Endodermal cell (in vitro differentiated cells): ENCODE measurements around the gene GABRB2. TPM values are rescaled to one million over a fixed set of nuclear protein-coding genes. Genes with fewer than 3 reads are reported as not detected.

ENCODE experiments used
- DNase-seq: peaks from one replicate; pipeline ENCODE4 v3.0.0-alpha.2; 2017
- H3K27ac ChIP-seq: 2 replicates; pipeline ENCODE4 v1.5.1; 2013; ENCODE audit warnings: mild to moderate bottlenecking, low read depth, low read length, moderate library complexity
- H3K27me3 ChIP-seq: 2 replicates; pipeline ENCODE4 v1.6.1; 2013; ENCODE audit warnings: mild to moderate bottlenecking, low read length, moderate library complexity; ENCODE audit not compliant: insufficient read depth, control insufficient read depth, poor library complexity, severe bottlenecking
- H3K36me3 ChIP-seq: 2 replicates; pipeline ENCODE4 v1.7.0; 2013; ENCODE audit warnings: mild to moderate bottlenecking, low read length, moderate library complexity; ENCODE audit not compliant: control insufficient read depth, insufficient read depth
- H3K4me1 ChIP-seq: one replicate; pipeline ENCODE4 v1.7.0; 2013; ENCODE audit warnings: low read length; ENCODE audit not compliant: control insufficient read depth, insufficient read depth
- H3K4me3 ChIP-seq: 2 replicates; pipeline ENCODE4 v1.5.1; 2013; ENCODE audit warnings: mild to moderate bottlenecking, low read length, moderate library complexity
- H3K9ac ChIP-seq: 2 replicates; pipeline ENCODE4 v1.6.1; 2013; ENCODE audit warnings: mild to moderate bottlenecking, low read length, moderate library complexity; ENCODE audit not compliant: poor library complexity, severe bottlenecking; ENCODE audit errors: extremely low read depth
- H3K9me3 ChIP-seq: 2 replicates; pipeline ENCODE4 v1.6.1; 2013; ENCODE audit warnings: mild to moderate bottlenecking, low read length, moderate library complexity; ENCODE audit not compliant: control insufficient read depth
- H3K27ac Mint-ChIP-seq: 2 replicates; pipeline ENCODE4 v1.8.0; 2020; ENCODE audit warnings: mixed read lengths
- H3K27me3 Mint-ChIP-seq: 2 replicates; pipeline ENCODE4 v1.8.0; 2021; ENCODE audit warnings: mild to moderate bottlenecking, mixed read lengths; ENCODE audit not compliant: insufficient read depth
- H3K36me3 Mint-ChIP-seq: 2 replicates; pipeline ENCODE4 v1.8.0; 2020; ENCODE audit warnings: low read depth, mixed read lengths
- H3K4me1 Mint-ChIP-seq: 2 replicates; pipeline ENCODE4 v1.8.0; 2020; ENCODE audit warnings: mixed read lengths
- H3K4me3 Mint-ChIP-seq: 2 replicates; pipeline ENCODE4 v1.8.0; 2020; ENCODE audit warnings: mild to moderate bottlenecking, moderate library complexity, mixed read lengths
- H3K9me3 Mint-ChIP-seq: 2 replicates; pipeline ENCODE4 v1.8.0; 2020; ENCODE audit warnings: mild to moderate bottlenecking, mixed read lengths
- CTCF ChIP-seq: fragments of 200-600 bp; sonication (generic); conservative IDR thresholded peaks from 2 replicates; pipeline ENCODE4 v1.5.0; 2021; ENCODE audit warnings: antibody characterized with exemption, mild to moderate bottlenecking
- WGBS, 2 experiments: methylation state at CpG; one replicate each; pipeline versions ENCODE4 v1.1.5 to v1.1.7; 2013; ENCODE audit warnings: missing lambda C conversion rate in 2 of 2, mixed read lengths in 1 of 2; ENCODE audit not compliant: insufficient coverage in 1 of 2, insufficient read length in 1 of 2; 5-methylcytosine and 5-hydroxymethylcytosine counted together
- total RNA-seq, 2 donors: library from RNA; stranded (reverse); fragmentation: NEBNext Ultra II Directional in 1 of 2; extraction: Animal tissue kit (Norgen Biotek cat#: 25700) in 1 of 2; gene quantifications; 2 replicates in 1 of 2; 3 replicates in 1 of 2; pipeline ENCODE4 v1.2.1, GENCODE V29; 2021

Gene GABRB2
- total RNA-seq, 2 donors from 2014 or later: 0.77 to 2.5 TPM

GRCh38 chr5:161273410-161273809, 273.1 kb downstream of the GABRB2 start:
- no peak overlapping the region for H3K9ac ChIP-seq
- no peak overlapping the region for H3K4me3 ChIP-seq
- H3K4me3 Mint-ChIP-seq: no peak overlapping the region
- no peak overlapping the region for H3K27ac Mint-ChIP-seq
- H3K27me3 Mint-ChIP-seq: no peaks in the 10 kb centered on the region
- H3K4me1 Mint-ChIP-seq: peaks cover 3% of the 10 kb centered on the region
- no peaks in the 10 kb centered on the region for H3K4me1 ChIP-seq
- no peaks in the 10 kb centered on the region for H3K27me3 ChIP-seq
- no peaks in the 10 kb centered on the region for H3K9me3 ChIP-seq
- DNase-seq: no peak
- H3K9me3 Mint-ChIP-seq: peaks cover 3% of the 10 kb centered on the region
- no peaks in the 10 kb centered on the region for H3K36me3 Mint-ChIP-seq
- TF ChIP-seq CTCF: no peak
- no peaks in the 10 kb centered on the region for H3K36me3 ChIP-seq
- no peak overlapping the region for H3K27ac ChIP-seq

DNA sequence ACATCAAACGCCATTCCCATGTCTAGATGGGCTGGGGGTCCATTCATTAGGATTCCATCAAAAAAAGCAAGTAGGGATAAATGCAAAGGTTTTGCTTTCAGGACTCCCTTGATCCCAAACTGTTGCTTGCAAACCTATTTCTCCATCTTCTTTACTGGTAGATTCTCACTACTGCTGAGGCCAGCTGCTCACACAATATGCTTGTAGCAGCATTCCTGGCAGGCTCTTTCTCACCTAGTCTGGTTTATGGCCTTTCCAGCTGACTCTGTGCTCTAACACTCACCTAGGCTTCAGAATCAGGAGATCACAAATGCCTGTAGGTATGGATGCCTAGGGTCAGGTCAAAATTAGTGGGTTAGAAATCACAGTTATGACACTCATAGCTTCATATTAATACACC, 274.7 kb downstream of the GABRB2 start:
- TF ChIP-seq CTCF: no peak
- Mint-ChIP-seq H3K4me3 (no peak overlapping the region), H3K9me3 (peaks cover 6% of the 10 kb centered on the region), H3K4me1 (peaks cover 3% of the 10 kb centered on the region), H3K27ac (no peak overlapping the region), H3K36me3 (no peaks in the 10 kb centered on the region), H3K27me3 (no peaks in the 10 kb centered on the region)
- Histone ChIP-seq H3K27ac (no peak overlapping the region), H3K36me3 (no peaks in the 10 kb centered on the region), H3K4me3 (no peak overlapping the region), H3K27me3 (no peaks in the 10 kb centered on the region), H3K9me3 (no peaks in the 10 kb centered on the region), H3K4me1 (no peaks in the 10 kb centered on the region), H3K9ac (no peak overlapping the region)
- no peak for DNase-seq
- 90 to 100% methylated on average over 1 of the region's 1 CpG for WGBS, 2 experiments

- no peak for TF ChIP-seq CTCF
- H3K4me3 Mint-ChIP-seq: no peak overlapping the region
- no peaks in the 10 kb centered on the region for H3K36me3 Mint-ChIP-seq
- no peaks in the 10 kb centered on the region for H3K27me3 Mint-ChIP-seq
- DNase-seq: no peak
- no peak overlapping the region for H3K27ac ChIP-seq
- H3K27me3 ChIP-seq: no peaks in the 10 kb centered on the region
- peaks cover 3% of the 10 kb centered on the region for H3K4me1 Mint-ChIP-seq
- no peak overlapping the region for H3K4me3 ChIP-seq
- no peak overlapping the region for H3K9ac ChIP-seq
- no peaks in the 10 kb centered on the region for H3K4me1 ChIP-seq
- H3K9me3 Mint-ChIP-seq: peaks cover 11% of the 10 kb centered on the region
- no peaks in the 10 kb centered on the region for H3K9me3 ChIP-seq
- no peak overlapping the region for H3K27ac Mint-ChIP-seq
- H3K36me3 ChIP-seq: no peaks in the 10 kb centered on the region
Observed at GRCh38 chr5:161269125-161269524, 277.4 kb downstream of the GABRB2 start.
